Right forelimb (tissue), 1 donor: ENCODE measurements around the gene ZBTB7A.

Experiments used
- DNase-seq: peaks from one replicate; pipeline ENCODE4 v3.0.0-alpha.2; 2018

Gene ZBTB7A

GRCh38 chr19:4066176-4066606 lies 508 bp downstream of the ZBTB7A start:
- DNase-seq: no peak

- DNase-seq: peak; percentile 98
Measured at GRCh38 chr19:4065430-4066175, 1.1 kb downstream of the ZBTB7A start.

GRCh38 chr19:4064496-4065260 lies 2.0 kb downstream of the ZBTB7A start:
- DNase-seq: peak; percentile 72

GRCh38 chr19:4064149-4064495 lies 2.6 kb downstream of the ZBTB7A start:
- DNase-seq: no peak

- no peak for DNase-seq
Measured at GRCh38 chr19:4063369-4064148, 3.1 kb downstream of the ZBTB7A start.

- DNase-seq: no peak
Measured at GRCh38 chr19:4062419-4063368, 4.0 kb downstream of the ZBTB7A start.

- DNase-seq: no peak
Measured at GRCh38 chr19:4061683-4062418, 4.8 kb downstream of the ZBTB7A start.

GRCh38 chr19:4061178-4061682 lies 5.5 kb downstream of the ZBTB7A start:
- no peak for DNase-seq

GRCh38 chr19:4060621-4061177 lies 6.0 kb downstream of the ZBTB7A start:
- DNase-seq: no peak

- DNase-seq: no peak
Measured at GRCh38 chr19:4059891-4060620, 6.6 kb downstream of the ZBTB7A start.

- DNase-seq: no peak
Measured at GRCh38 chr19:4059453-4059871, 7.2 kb downstream of the ZBTB7A start.

- DNase-seq: no peak
Measured at GRCh38 chr19:4058693-4059452, 7.8 kb downstream of the ZBTB7A start.

- no peak for DNase-seq
Measured at GRCh38 chr19:4057931-4058692, 8.6 kb downstream of the ZBTB7A start.

GRCh38 chr19:4055209-4055552 lies 11.5 kb downstream of the ZBTB7A start:
- DNase-seq: no peak

- no peak for DNase-seq
Measured at GRCh38 chr19:4054441-4055208, 12.1 kb downstream of the ZBTB7A start.

- no peak for DNase-seq
Measured at GRCh38 chr19:4053423-4054324, 13.0 kb downstream of the ZBTB7A start.

- no peak for DNase-seq
Measured at GRCh38 chr19:4052993-4053422, 13.7 kb downstream of the ZBTB7A start.
